Stimulated activated CD4-positive, alpha-beta T cell treated with anti-CD3 and anti-CD28 coated beads, Interleukin-1b, Interleukin-23, amount 100 ng/mL, for 1 hour (primary cell): Measurements from ENCODE around the gene CELSR1.
A peak's percentile ranks its signal among the peaks of the same experiment; 100 is the strongest.

Experiments
- DNase-seq, 2 donors: peaks; one replicate each; pipeline ENCODE4 v3.0.0-alpha.2; 2020; ENCODE audit warnings: low read depth in 2 of 2

Gene CELSR1

GRCh38 chr22:46366327-46366731 lies 171.1 kb downstream of the CELSR1 start:
- DNase-seq = no peak

- DNase-seq = no peak
Observed at GRCh38 chr22:46365166-46365624, 172.2 kb downstream of the CELSR1 start.

- no peak for DNase-seq
Observed at GRCh38 chr22:46364341-46365165, 172.9 kb downstream of the CELSR1 start.

GRCh38 chr22:46363611-46364321 lies 173.7 kb downstream of the CELSR1 start:
- DNase-seq = no peak

- DNase-seq = no peak
Observed at GRCh38 chr22:46362934-46363515, 174.4 kb downstream of the CELSR1 start.

- DNase-seq = no peak
Observed at GRCh38 chr22:46362203-46362933, 175.1 kb downstream of the CELSR1 start.

GRCh38 chr22:46361826-46362202 lies 175.6 kb downstream of the CELSR1 start:
- no peak for DNase-seq

GRCh38 chr22:46360891-46361290 lies 176.5 kb downstream of the CELSR1 start:
- no peak for DNase-seq

- no peak for DNase-seq
Observed at GRCh38 chr22:46360097-46360496, 177.3 kb downstream of the CELSR1 start.

- no peak for DNase-seq
Observed at GRCh38 chr22:46359362-46359761, 178.1 kb downstream of the CELSR1 start.

GRCh38 chr22:46358766-46359165 lies 178.7 kb downstream of the CELSR1 start:
- no peak for DNase-seq

GRCh38 chr22:46357711-46358520 lies 179.5 kb downstream of the CELSR1 start:
- DNase-seq = no peak

- no peak for DNase-seq
Observed at GRCh38 chr22:46356496-46357480, 180.6 kb downstream of the CELSR1 start.

- DNase-seq = no peak
Observed at GRCh38 chr22:46355996-46356471, 181.4 kb downstream of the CELSR1 start.

- DNase-seq = peak in 1 of 2 donors; percentile 43
Observed at GRCh38 chr22:46355369-46355995, 181.9 kb downstream of the CELSR1 start.

GRCh38 chr22:46354993-46355305 lies 182.5 kb downstream of the CELSR1 start:
- DNase-seq = no peak

GRCh38 chr22:46354176-46354992 lies 183.0 kb downstream of the CELSR1 start:
- no peak for DNase-seq

- DNase-seq = no peak
Observed at GRCh38 chr22:46353483-46354105, 183.8 kb downstream of the CELSR1 start.
